Measurements from ENCODE around the gene PXDN.
A peak's percentile ranks its signal among the peaks of the same experiment; 100 is the strongest.

Gene PXDN, protein sequence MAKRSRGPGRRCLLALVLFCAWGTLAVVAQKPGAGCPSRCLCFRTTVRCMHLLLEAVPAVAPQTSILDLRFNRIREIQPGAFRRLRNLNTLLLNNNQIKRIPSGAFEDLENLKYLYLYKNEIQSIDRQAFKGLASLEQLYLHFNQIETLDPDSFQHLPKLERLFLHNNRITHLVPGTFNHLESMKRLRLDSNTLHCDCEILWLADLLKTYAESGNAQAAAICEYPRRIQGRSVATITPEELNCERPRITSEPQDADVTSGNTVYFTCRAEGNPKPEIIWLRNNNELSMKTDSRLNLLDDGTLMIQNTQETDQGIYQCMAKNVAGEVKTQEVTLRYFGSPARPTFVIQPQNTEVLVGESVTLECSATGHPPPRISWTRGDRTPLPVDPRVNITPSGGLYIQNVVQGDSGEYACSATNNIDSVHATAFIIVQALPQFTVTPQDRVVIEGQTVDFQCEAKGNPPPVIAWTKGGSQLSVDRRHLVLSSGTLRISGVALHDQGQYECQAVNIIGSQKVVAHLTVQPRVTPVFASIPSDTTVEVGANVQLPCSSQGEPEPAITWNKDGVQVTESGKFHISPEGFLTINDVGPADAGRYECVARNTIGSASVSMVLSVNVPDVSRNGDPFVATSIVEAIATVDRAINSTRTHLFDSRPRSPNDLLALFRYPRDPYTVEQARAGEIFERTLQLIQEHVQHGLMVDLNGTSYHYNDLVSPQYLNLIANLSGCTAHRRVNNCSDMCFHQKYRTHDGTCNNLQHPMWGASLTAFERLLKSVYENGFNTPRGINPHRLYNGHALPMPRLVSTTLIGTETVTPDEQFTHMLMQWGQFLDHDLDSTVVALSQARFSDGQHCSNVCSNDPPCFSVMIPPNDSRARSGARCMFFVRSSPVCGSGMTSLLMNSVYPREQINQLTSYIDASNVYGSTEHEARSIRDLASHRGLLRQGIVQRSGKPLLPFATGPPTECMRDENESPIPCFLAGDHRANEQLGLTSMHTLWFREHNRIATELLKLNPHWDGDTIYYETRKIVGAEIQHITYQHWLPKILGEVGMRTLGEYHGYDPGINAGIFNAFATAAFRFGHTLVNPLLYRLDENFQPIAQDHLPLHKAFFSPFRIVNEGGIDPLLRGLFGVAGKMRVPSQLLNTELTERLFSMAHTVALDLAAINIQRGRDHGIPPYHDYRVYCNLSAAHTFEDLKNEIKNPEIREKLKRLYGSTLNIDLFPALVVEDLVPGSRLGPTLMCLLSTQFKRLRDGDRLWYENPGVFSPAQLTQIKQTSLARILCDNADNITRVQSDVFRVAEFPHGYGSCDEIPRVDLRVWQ (N-terminal part only)

GRCh38 chr2:1744446-1745170 lies at the start of gene PXDN:
PXDN (minus strand) TSS chr2:1744515; CDS start chr2:1744455, 60 bp downstream.
- no peak for DNase-seq
- H3K27me3 Mint-ChIP-seq = peaks cover 39% of the 10 kb centered on the region
- H3K36me3 Mint-ChIP-seq (ENCODE audit: low read depth) = no peaks in the 10 kb centered on the region
- no peak within 1 kb of the TSS for H3K27ac Mint-ChIP-seq
- peak within 1 kb of the TSS; percentile 48 for H3K4me3 Mint-ChIP-seq
- ATAC-seq = no peak
- peaks cover 8% of the 10 kb centered on the region for H3K4me1 Mint-ChIP-seq
- no peaks in the 10 kb centered on the region for H3K9me3 Mint-ChIP-seq

DNA sequence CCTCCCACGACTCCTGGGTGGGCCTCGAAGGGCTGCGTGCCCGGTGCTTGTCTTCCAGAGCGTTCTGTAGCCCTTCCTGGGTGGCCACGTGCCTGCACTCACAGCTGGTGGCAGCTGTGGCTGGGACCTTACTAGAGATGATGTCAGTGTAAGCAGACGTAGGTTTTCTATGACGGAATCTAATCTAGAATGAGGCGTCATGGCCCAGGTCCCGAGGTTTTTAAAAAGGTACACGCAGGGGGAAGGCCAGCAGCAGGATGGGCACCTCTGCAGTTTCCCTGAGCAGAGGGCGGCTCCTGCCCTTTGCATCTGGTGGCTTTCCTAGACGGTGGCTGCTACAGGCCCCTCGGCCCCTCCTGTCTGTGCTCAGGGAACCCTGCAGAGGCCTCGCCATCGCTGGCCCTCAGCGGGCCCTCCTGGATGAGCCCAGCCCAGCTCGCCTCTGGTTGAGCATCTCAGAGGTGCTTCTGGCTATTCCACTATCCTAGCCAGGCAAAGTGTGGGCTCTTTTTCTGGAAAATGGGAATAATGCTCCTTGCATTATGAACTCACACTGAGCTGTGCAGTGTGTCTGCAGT lies 49.6 kb upstream of the PXDN start:
- ATAC-seq (no peak), DNase-seq (no peak)
- Mint-ChIP-seq H3K9me3 (no peaks in the 10 kb centered on the region), H3K27ac (no peak overlapping the region), H3K4me3 (no peak overlapping the region), H3K27me3 (no peaks in the 10 kb centered on the region), H3K36me3 (ENCODE audit: low read depth) (no peaks in the 10 kb centered on the region), H3K4me1 (peaks cover 6% of the 10 kb centered on the region)

- Mint-ChIP-seq H3K36me3 (ENCODE audit: low read depth) (no peaks in the 10 kb centered on the region), H3K27me3 (peaks cover 2% of the 10 kb centered on the region), H3K27ac (no peak overlapping the region), H3K4me3 (no peak overlapping the region), H3K9me3 (no peaks in the 10 kb centered on the region), H3K4me1 (peaks cover 1% of the 10 kb centered on the region)
- no peak for ATAC-seq
- DNase-seq = no peak
These were observed 48.9 kb upstream of the PXDN start for GRCh38 chr2:1793001-1793867.

DNA sequence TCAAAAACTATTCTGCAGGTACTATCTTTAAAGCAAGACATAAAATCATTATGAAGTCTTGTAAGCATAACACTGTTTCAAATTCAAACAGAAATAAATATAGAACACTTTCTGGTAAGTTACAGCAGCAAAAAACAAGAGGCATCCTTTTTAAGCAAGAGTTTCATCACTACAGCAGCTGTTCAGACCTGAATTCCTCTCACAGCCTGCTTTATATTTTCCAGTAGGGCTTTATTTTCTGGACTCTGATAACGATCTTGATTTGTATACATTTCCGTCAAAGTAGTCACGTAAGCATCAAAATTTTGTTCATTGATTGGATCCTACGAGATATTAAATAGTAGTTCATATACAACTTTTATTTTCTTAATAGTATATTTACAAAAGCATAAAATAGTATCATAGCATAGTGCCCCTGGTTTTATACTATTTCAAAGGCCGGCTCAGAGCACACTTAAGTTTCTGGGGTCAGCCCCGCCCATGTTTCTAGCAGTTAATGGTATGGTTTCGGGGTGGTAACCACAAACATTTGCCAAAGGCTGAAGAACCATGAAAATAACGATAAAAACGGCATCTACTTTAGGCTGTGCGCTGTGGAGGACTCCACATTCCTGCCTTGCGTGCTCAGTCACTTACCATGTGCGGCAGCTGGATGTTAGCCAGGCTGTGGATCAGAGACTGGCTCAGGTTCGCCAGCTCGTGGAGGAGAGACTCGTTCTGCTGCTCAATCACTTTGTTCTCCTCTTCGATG lies 47.5 kb upstream of the PXDN start:
- Mint-ChIP-seq H3K36me3 (ENCODE audit: low read depth) (no peaks in the 10 kb centered on the region), H3K4me1 (no peaks in the 10 kb centered on the region), H3K9me3 (no peaks in the 10 kb centered on the region), H3K4me3 (no peak overlapping the region), H3K27me3 (peaks cover 2% of the 10 kb centered on the region), H3K27ac (no peak overlapping the region)
- no peak for ATAC-seq
- DNase-seq = no peak

GRCh38 chr2:1791006-1791605 lies 46.8 kb upstream of the PXDN start:
- Mint-ChIP-seq H3K36me3 (ENCODE audit: low read depth) (no peaks in the 10 kb centered on the region), H3K27ac (no peak overlapping the region), H3K27me3 (peaks cover 2% of the 10 kb centered on the region), H3K9me3 (no peaks in the 10 kb centered on the region), H3K4me3 (no peak overlapping the region), H3K4me1 (no peaks in the 10 kb centered on the region)
- ATAC-seq (no peak), DNase-seq (no peak)

GRCh38 chr2:1790473-1790872 lies 46.2 kb upstream of the PXDN start:
- H3K4me3 Mint-ChIP-seq = no peak overlapping the region
- no peak overlapping the region for H3K27ac Mint-ChIP-seq

GRCh38 chr2:1789610-1790009 lies 45.3 kb upstream of the PXDN start:
- Mint-ChIP-seq H3K4me3 (no peak overlapping the region), H3K4me1 (no peaks in the 10 kb centered on the region), H3K9me3 (no peaks in the 10 kb centered on the region), H3K36me3 (ENCODE audit: low read depth) (no peaks in the 10 kb centered on the region), H3K27me3 (peaks cover 2% of the 10 kb centered on the region), H3K27ac (no peak overlapping the region)
- ATAC-seq (no peak), DNase-seq (no peak)

More at GRCh38 chr2:1790473-1790872, 46.2 kb upstream of the PXDN start:
- Mint-ChIP-seq H3K4me1 (no peaks in the 10 kb centered on the region), H3K27me3 (peaks cover 2% of the 10 kb centered on the region), H3K9me3 (no peaks in the 10 kb centered on the region), H3K36me3 (ENCODE audit: low read depth) (no peaks in the 10 kb centered on the region)
- ATAC-seq (no peak), DNase-seq (no peak)

- H3K27ac Mint-ChIP-seq = no peak overlapping the region
- H3K4me1 Mint-ChIP-seq = no peaks in the 10 kb centered on the region
- DNase-seq (no peak), ATAC-seq (no peak)
- H3K4me3 Mint-ChIP-seq = no peak overlapping the region
- no peaks in the 10 kb centered on the region for H3K9me3 Mint-ChIP-seq
- peaks cover 2% of the 10 kb centered on the region for H3K27me3 Mint-ChIP-seq
- no peaks in the 10 kb centered on the region for H3K36me3 Mint-ChIP-seq (ENCODE audit: low read depth)
These were observed 44.2 kb upstream of the PXDN start for GRCh38 chr2:1788478-1788959.

DNA sequence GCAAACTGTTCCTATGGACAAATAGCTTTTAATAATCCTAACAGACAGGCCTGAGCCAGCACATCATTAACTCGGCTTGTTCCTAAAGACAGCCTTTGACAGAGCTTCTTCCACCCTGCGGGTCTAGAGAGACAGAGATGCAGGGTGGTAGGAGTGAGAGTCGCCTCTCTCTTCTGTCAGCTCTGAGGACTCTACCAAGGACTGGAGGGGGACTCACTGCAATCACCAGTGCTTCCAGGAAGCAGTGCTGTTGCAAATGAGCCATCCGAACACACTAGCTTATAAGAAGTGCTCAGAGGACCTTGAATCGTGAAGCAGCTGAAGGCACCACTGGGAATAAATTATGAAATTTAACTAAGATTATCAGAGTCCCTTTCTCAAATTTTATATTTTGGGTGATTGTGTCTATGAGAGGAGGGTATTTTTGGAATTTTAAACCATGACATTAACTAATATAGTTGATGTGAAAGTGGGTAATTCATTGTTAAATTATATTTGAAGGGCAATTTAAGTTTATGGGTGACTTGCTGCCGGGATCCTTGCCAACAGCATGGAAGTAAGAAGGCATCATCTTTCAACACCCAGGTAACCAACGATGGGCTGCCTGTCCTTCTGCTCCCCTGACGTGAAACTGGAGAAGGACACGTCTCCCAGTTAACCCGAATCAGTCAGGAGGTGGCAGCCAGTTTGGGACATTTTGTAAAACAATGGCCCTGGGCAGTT lies 43.6 kb upstream of the PXDN start:
- Mint-ChIP-seq H3K27me3 (peaks cover 2% of the 10 kb centered on the region), H3K27ac (no peak overlapping the region), H3K36me3 (ENCODE audit: low read depth) (no peaks in the 10 kb centered on the region), H3K4me3 (no peak overlapping the region), H3K9me3 (no peaks in the 10 kb centered on the region), H3K4me1 (no peaks in the 10 kb centered on the region)
- DNase-seq = no peak
- ATAC-seq = no peak

DNA sequence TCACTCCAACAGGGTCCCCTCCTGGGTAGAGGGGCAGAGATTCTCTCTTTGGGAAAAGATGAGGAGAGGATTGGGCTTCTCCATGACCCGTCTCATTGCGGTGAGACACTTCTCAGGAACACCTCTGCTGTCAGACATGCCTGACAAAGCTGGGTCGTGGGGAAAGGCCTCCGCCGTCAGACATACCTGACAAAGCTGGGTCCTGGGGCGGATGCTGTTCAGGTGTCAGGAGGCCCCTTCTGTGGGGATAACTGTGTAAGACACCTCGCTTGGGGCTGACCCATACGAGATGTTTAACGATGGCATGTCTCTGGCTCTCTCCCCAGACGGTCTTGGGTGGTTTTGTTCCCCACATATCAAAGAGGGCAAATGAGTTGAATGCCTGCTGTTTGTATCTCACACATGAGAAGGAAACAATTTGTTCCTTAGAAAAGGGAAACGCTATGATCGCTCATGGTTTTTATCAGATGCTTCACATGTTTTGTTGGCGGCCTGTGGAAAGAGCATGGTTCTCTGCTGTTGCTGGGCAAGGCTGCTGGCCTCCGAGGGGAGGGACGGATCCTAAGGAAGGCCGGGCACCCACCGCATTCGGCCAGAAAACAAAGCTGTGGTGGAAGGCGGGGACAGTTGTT lies 40.8 kb upstream of the PXDN start:
- H3K36me3 Mint-ChIP-seq (ENCODE audit: low read depth) = no peaks in the 10 kb centered on the region
- DNase-seq = no peak
- peaks cover 13% of the 10 kb centered on the region for H3K4me1 Mint-ChIP-seq
- peaks cover 8% of the 10 kb centered on the region for H3K27me3 Mint-ChIP-seq
- no peak overlapping the region for H3K4me3 Mint-ChIP-seq
- H3K27ac Mint-ChIP-seq = no peak overlapping the region
- no peak for ATAC-seq
- H3K9me3 Mint-ChIP-seq = no peaks in the 10 kb centered on the region

GRCh38 chr2:1784087-1784486 lies 39.8 kb upstream of the PXDN start:
- Mint-ChIP-seq H3K27ac (no peak overlapping the region), H3K36me3 (ENCODE audit: low read depth) (no peaks in the 10 kb centered on the region), H3K4me1 (peaks cover 14% of the 10 kb centered on the region), H3K27me3 (peaks cover 8% of the 10 kb centered on the region), H3K9me3 (no peaks in the 10 kb centered on the region), H3K4me3 (no peak overlapping the region)
- DNase-seq = no peak
- no peak for ATAC-seq

Data from activated naive CD8-positive, alpha-beta T cell treated with anti-CD3 and anti-CD28 coated beads, Interleukin-2, amount 50 U/mL, for 24 hours (primary cell).